ENCODE results near the gene HACD2. TPM values are rescaled to one million over a fixed set of nuclear protein-coding genes. Genes with fewer than 3 reads are reported as not detected.

HACD2 gene
- polyA plus RNA-seq, 1 of the 3 experiments (the other 2 are of a cell fraction), result 13.8 TPM

- TF ChIP-seq USF1 (IDR thresholded peaks at IDR 0.05; ENCODE audit: borderline replicate concordance, low read depth) (no peak), ELF1 (IDR thresholded peaks at IDR 0.05) (no peak), GABPA (IDR thresholded peaks at IDR 0.05; ENCODE audit: low read depth) (no peak), NFIC (IDR thresholded peaks at IDR 0.05; ENCODE audit: borderline replicate concordance) (no peak), MXI1 (IDR thresholded peaks at IDR 0.05; ENCODE audit: low read depth, low read length) (no peak), CTCF (IDR thresholded peaks at IDR 0.05) (no peak), SIN3A (IDR thresholded peaks at IDR 0.05; ENCODE audit: borderline replicate concordance, low read depth, low read length) (no peak), RXRA (IDR thresholded peaks at IDR 0.05; ENCODE audit: borderline replicate concordance, low read depth) (no peak), MEF2A (IDR thresholded peaks at IDR 0.05; ENCODE audit: borderline replicate concordance, low read depth) (no peak), TEAD4 (IDR thresholded peaks at IDR 0.05; ENCODE audit: borderline replicate concordance, insufficient read depth) (no peak)
These were observed 76.7 kb downstream of the HACD2 start (continued) for GRCh38 chr3:123508178-123508577.

GRCh38 chr3:123505820-123506219 is 79.0 kb downstream of the HACD2 start:
- Histone ChIP-seq H3K4me2 (no peak overlapping the region), H3K79me2 (ENCODE audit: insufficient read depth) (no peaks in the 10 kb centered on the region), H3F3A (replicated peaks; ENCODE audit: insufficient read depth) (no peaks in the 10 kb centered on the region), H3K9me3 (no peaks in the 10 kb centered on the region), H3K4me3 (ENCODE audit: low read depth in 2 of 2, low read length in 1 of 2) (no peak overlapping the region), H3K9ac (no peak overlapping the region), H3K27ac (ENCODE audit: low read depth in 2 of 2, low read length in 1 of 2) (no peak overlapping the region), H3K27me3 (ENCODE audit: insufficient read depth) (no peaks in the 10 kb centered on the region), H2AFZ (ENCODE audit: low read depth) (no peak overlapping the region), H4K20me1 (ENCODE audit: insufficient read depth) (no peaks in the 10 kb centered on the region), H3K36me3 (replicated peaks in 1 of 2; ENCODE audit: control insufficient read depth in 1 of 2, insufficient read depth in 2 of 2, low read length in 1 of 2) (peaks cover 0 to 2% of the 10 kb centered on the region in 2 experiments), H3K4me1 (ENCODE audit: control insufficient read depth in 1 of 2, insufficient read depth in 2 of 2, low read depth in 1 of 2, low read length in 1 of 2) (no peaks in the 10 kb centered on the region), H3K9me2 (no peaks in the 10 kb centered on the region)
- WGBS (ENCODE audit: low lambda C conversion rate), result 95% methylated on average over 6 of the region's 6 CpGs
- DNase-seq, result no peak
- POLR2A ChIA-PET, result no interaction called here
- CTCF ChIA-PET, result interaction anchor here (1.1 to 1.4 kb wide), 4 partner anchors 13 to 175 kb away, joined by 3 to 8 read pairs (median 4); no protein-coding TSS in a partner anchor
- TF ChIP-seq EZH2phosphoT487 (IDR thresholded peaks at IDR 0.05; ENCODE audit: borderline replicate concordance, low read depth) (no peak), POLR2AphosphoS5 (IDR thresholded peaks at IDR 0.05; ENCODE audit: low read depth, low read length) (no peak), REST (IDR thresholded peaks at IDR 0.05; ENCODE audit: low read depth, low read length) (no peak), CHD2 (IDR thresholded peaks at IDR 0.05; ENCODE audit: low read length, partially characterized antibody) (no peak), YY1 (IDR thresholded peaks at IDR 0.05; ENCODE audit: low read depth) (no peak), ELF1 (IDR thresholded peaks at IDR 0.05) (no peak), FOSL2 (IDR thresholded peaks at IDR 0.05; ENCODE audit: borderline replicate concordance, low read depth) (no peak), USF1 (IDR thresholded peaks at IDR 0.05; ENCODE audit: borderline replicate concordance, low read depth) (no peak), GATA2 (CRISPR knock-in tag; IDR thresholded peaks at IDR 0.05) (no peak), CTCF (IDR thresholded peaks at IDR 0.05) (no peak), PBX3 (IDR thresholded peaks at IDR 0.05) (no peak), FOXJ3 (CRISPR knock-in tag; IDR thresholded peaks at IDR 0.05) (no peak), MXI1 (IDR thresholded peaks at IDR 0.05; ENCODE audit: low read depth, low read length) (no peak), TAF1 (IDR thresholded peaks at IDR 0.05; ENCODE audit: borderline replicate concordance, low read depth, low read length) (no peak), FOXM1 (IDR thresholded peaks at IDR 0.05; ENCODE audit: low read depth) (no peak)

Measured in SK-N-SH (cell line).